T-helper 9 cell (primary cell): ENCODE measurements around the gene SNRPA1.

Experiments used
- DNase-seq: peaks from one replicate; pipeline ENCODE4 v3.0.0-alpha.2; 2020
- total RNA-seq, 2 donors: gene quantifications; one replicate each; lab custom pipeline; 2026; lab: John Stamatoyannopoulos, UW

Gene SNRPA1
- 48.6 to 105 reads per million in 2 donors for total RNA-seq

- peak; percentile 97 for DNase-seq
These were observed at the start of gene SNRPA1 for GRCh38 chr15:101294731-101295606. TSS of gene SNRPA1 (minus strand) at chr15:101295248. CDS start at chr15:101295178, 70 bp downstream.

GRCh38 chr15:101342056-101342455, 47.0 kb upstream of the SNRPA1 start:
- DNase-seq: no peak

- DNase-seq: no peak
These were observed 43.5 kb upstream of the SNRPA1 start for GRCh38 chr15:101338502-101339057.

- DNase-seq: no peak
These were observed 42.9 kb upstream of the SNRPA1 start for GRCh38 chr15:101337976-101338375.

- DNase-seq: peak; percentile 29
These were observed 39.1 kb upstream of the SNRPA1 start for GRCh38 chr15:101333907-101334789.

- DNase-seq: no peak
These were observed 37.0 kb upstream of the SNRPA1 start for GRCh38 chr15:101332061-101332467.

- DNase-seq: no peak
These were observed 34.9 kb upstream of the SNRPA1 start for GRCh38 chr15:101329867-101330380.

GRCh38 chr15:101329309-101329863, 34.3 kb upstream of the SNRPA1 start:
- DNase-seq: no peak

- no peak for DNase-seq
These were observed 33.0 kb upstream of the SNRPA1 start for GRCh38 chr15:101328001-101328400.

- DNase-seq: no peak
These were observed 32.2 kb upstream of the SNRPA1 start for GRCh38 chr15:101327147-101327740.

GRCh38 chr15:101326462-101327146, 31.6 kb upstream of the SNRPA1 start:
- no peak for DNase-seq

- DNase-seq: no peak
These were observed 30.9 kb upstream of the SNRPA1 start for GRCh38 chr15:101326026-101326315.

GRCh38 chr15:101325263-101326025, 30.4 kb upstream of the SNRPA1 start:
- DNase-seq: no peak

GRCh38 chr15:101324524-101325177, 29.6 kb upstream of the SNRPA1 start:
- no peak for DNase-seq

GRCh38 chr15:101323793-101324523, 28.9 kb upstream of the SNRPA1 start:
- no peak for DNase-seq

- no peak for DNase-seq
These were observed 27.9 kb upstream of the SNRPA1 start for GRCh38 chr15:101322854-101323477.

- DNase-seq: no peak
These were observed 27.1 kb upstream of the SNRPA1 start for GRCh38 chr15:101322016-101322695.

GRCh38 chr15:101320501-101321052, 25.5 kb upstream of the SNRPA1 start:
- peak; percentile 25 for DNase-seq
